ENCODE measurements around the gene CCDC136.

CCDC136 gene

DNA sequence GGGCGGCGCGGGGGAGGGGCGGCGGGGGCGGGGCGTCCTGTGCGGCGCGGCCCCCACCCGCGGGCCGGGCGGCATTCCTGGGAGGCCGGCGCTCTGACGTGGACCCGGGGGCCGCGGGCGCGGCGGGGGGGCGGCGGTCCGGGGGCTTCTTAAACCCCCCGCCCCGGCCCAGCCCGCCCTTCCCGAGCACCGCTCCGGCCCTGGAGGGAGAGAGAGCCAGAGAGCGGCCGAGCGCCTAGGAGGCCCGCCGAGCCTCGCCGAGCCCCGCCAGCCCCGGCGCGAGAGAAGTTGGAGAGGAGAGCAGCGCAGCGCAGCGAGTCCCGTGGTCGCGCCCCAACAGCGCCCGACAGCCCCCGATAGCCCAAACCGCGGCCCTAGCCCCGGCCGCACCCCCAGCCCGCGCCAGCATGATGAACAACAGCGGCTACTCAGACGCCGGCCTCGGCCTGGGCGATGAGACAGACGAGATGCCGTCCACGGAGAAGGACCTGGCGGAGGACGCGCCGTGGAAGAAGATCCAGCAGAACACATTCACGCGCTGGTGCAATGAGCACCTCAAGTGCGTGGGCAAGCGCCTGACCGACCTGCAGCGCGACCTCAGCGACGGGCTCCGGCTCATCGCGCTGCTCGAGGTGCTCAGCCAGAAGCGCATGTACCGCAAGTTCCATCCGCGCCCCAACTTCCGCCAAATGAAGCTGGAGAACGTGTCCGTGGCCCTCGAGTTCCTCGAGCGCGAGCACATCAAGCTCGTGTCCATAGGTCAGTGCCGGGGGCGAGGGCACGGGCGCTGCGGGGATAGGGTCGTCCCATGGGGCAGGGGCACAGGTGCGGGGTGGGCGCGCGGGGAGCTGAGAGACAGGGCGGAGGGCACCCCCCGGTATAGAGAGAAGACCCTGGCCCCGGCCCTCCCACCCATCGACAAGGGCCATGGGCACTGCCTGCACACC lies 38.7 kb downstream of the CCDC136 start, which contains the start of gene FLNC:
TSS of gene FLNC (plus strand) at position 176 of the 947 bp plus-strand sequence. CDS start at position 408, 232 bp downstream.
- in situ Hi-C loops (cut with MboI; ENCODE audit: low sequenced_read_pairs) = no loop called here

- in situ Hi-C loops (cut with MboI; ENCODE audit: low sequenced_read_pairs) = no loop called here
Observed at GRCh38 chr7:128831178-128831993, 39.6 kb downstream of the CCDC136 start.

DNA sequence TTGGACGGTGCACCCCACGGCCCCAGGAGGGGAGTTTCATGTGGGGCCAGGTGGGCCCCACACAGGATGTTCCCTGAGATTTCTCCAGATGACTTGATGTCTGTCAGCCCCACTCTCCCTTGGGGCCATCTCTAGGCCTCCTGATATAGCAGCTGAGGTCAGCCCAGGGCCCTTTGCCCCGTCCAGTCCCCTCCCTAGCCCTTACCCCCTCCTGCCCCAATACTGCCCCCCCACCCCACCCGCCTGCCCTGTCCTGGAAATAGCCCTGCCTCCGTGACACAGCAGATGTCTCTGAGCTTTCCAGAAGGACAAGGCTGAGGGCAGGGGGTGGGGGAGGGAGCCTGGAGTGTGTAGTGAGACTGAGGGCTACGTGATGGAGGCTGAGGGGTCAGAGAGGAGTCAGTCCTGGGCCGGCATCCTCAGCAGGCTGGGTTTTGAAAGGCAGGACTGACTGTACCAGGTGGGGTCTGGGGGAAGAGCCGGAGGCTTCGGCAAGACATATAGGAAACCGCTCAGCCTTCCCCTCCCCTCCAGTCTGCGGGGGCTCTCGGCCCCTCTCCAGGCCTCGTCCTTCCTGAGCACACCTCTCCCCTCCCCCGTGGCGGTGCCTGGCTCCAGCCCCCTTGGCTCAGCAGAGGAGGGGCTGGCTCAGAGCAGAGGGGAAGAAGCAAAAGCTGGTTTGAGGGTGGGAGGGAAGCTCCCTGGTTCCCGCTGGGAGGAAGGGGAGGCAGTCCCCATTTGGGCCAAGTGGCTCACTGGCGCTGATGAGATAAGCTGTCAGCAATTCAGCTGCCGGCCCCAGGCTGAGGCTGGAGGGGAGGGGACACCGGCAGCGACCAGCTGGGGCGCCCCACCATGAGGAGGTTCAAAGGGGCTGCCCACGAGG lies 40.5 kb downstream of the CCDC136 start:
- in situ Hi-C loops (cut with MboI; ENCODE audit: low sequenced_read_pairs) = no loop called here

- in situ Hi-C loops (cut with MboI; ENCODE audit: low sequenced_read_pairs) = no loop called here
Observed at GRCh38 chr7:128832880-128833147, 41.0 kb downstream of the CCDC136 start.

GRCh38 chr7:128833148-128833945 lies 41.6 kb downstream of the CCDC136 start:
- in situ Hi-C loops (cut with MboI; ENCODE audit: low sequenced_read_pairs) = no loop called here

DNA sequence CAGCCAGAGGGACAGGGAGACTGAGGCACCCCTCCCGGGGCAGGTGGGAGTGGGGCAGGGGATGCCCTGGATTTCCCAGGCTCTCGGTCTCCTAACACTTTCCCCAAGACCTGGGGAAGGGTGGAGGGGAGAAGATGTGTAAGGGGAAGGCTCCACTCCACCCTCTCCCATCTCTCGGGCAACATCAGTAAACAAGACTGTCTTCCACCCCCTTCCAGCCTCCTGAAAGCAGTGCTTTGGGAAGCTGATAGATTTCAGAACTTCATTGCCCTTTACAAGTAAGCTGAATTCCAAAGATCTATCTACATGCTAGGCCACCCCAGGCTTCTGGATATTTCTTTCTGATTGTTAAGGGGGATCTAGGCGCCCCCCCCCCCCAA lies 42.2 kb downstream of the CCDC136 start:
- in situ Hi-C loops (cut with MboI; ENCODE audit: low sequenced_read_pairs) = no loop called here

DNA sequence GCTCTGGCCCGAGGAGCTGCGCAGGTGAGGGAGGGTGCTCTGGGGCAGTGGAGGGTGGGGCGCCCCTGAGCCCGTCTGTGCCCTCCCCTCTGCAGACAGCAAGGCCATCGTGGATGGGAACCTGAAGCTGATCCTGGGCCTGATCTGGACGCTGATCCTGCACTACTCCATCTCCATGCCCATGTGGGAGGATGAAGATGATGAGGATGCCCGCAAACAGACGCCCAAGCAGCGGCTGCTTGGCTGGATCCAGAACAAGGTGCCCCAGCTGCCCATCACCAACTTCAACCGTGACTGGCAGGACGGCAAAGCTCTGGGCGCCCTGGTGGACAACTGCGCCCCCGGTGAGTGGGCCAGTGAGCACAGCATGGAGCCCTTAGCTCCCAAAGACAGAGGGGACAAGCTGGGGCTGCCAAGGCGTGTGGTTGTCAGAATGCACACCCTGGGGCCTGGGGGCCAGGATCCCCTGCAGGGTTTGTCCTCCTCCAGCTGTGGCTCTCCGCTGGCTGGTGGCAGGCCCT lies 43.5 kb downstream of the CCDC136 start:
- in situ Hi-C loops (cut with MboI; ENCODE audit: low sequenced_read_pairs) = no loop called here

GRCh38 chr7:128835790-128836641 lies 44.2 kb downstream of the CCDC136 start:
- in situ Hi-C loops (cut with MboI; ENCODE audit: low sequenced_read_pairs) = no loop called here

DNA sequence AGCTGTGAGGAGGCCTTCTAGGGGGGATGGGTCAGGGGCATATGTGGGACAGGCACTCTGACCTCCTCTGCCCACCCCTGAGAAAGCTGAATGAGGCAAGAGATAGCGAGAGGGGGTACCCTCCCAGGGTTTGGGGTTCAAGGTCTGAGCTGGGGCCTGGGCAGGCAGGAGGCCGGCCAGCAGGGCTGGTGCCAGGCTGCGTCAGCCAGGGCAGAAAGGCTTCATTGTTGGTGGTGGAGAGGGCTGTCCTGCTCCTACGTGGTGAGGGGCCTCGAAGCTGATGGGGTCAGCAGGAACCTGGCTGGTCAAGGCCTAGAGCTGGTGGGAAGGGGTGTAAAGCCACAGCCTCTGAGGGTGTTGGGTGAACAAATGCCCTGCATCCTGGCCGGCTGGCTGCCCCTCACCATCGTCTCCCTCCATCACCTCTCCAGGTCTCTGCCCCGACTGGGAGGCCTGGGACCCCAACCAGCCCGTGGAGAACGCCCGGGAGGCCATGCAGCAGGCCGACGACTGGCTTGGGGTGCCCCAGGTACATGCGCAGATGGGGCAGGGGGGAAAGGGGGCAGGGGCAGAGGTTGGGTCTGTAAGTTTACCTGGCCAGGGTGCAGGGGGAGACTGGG lies 45.1 kb downstream of the CCDC136 start:
- in situ Hi-C loops (cut with MboI; ENCODE audit: low sequenced_read_pairs) = no loop called here

DNA sequence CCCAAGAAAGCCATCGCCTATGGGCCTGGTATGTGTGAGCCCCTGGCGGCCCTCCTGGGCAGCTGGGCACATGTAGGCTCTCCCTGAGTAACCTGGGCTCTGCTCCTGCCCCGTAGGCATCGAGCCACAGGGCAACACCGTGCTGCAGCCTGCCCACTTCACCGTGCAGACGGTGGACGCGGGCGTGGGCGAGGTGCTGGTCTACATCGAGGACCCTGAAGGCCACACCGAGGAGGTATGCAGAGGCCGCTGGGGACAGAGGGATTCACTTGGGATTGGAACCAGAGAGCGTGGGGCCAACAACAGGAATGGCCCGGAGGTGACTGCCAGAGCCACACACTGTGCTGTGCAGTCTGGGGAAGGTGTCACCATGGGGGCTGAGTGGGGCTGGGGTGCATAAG lies 45.8 kb downstream of the CCDC136 start:
- in situ Hi-C loops (cut with MboI; ENCODE audit: low sequenced_read_pairs) = no loop called here

DNA sequence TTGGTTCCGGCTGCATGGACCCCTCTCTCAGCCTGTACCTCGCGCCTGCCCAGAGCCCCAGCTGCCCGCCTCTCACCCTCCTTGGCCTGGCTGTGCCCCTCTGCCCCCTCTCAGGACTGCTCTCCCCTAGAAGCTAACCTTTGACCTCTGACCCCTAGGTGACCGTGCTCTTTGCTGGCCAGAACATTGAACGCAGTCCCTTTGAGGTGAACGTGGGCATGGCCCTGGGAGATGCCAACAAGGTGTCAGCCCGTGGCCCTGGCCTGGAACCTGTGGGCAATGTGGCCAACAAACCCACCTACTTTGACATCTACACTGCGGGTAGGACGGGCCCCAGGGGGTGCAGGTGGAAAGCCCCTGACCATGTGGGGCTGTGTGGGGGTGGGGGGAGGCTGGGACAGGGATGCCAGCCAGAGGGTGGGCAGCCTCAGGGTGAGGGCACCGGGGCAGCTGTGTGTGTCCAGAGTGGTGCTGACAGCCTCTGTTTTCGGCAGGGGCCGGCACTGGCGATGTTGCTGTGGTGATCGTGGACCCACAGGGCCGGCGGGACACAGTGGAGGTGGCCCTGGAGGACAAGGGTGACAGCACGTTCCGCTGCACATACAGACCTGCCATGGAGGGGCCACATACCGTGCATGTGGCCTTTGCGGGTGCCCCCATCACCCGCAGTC lies 46.5 kb downstream of the CCDC136 start:
- in situ Hi-C loops (cut with MboI; ENCODE audit: low sequenced_read_pairs) = no loop called here

- in situ Hi-C loops (cut with MboI; ENCODE audit: low sequenced_read_pairs) = no loop called here
Observed at GRCh38 chr7:128838981-128839731, 47.4 kb downstream of the CCDC136 start.

DNA sequence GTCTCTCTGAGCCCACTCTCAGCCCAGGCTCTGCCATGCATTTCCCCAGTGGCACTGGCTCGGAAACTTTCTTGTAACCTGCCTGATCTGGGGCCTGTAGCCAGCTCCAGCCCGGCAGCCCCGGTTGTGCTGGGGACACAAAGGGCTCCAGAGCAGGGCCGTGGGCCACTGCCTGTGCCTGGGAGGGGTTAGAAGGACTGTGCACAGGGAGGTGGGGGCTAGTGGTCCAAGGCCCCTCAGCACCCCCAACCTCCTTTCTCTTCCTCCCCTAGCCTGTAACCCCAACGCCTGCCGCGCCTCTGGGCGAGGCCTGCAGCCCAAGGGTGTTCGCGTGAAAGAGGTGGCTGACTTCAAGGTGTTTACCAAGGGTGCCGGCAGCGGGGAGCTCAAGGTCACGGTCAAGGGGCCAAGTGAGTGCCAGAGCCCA lies 48.0 kb downstream of the CCDC136 start:
- in situ Hi-C loops (cut with MboI; ENCODE audit: low sequenced_read_pairs) = no loop called here

- in situ Hi-C loops (cut with MboI; ENCODE audit: low sequenced_read_pairs) = no loop called here
Observed at GRCh38 chr7:128840326-128841170, 48.8 kb downstream of the CCDC136 start.

GRCh38 chr7:128841171-128841690 lies 49.5 kb downstream of the CCDC136 start:
- in situ Hi-C loops (cut with MboI; ENCODE audit: low sequenced_read_pairs) = no loop called here

Data from HL-60/S4 treated with retinoic acid at 250 ng/mL for 4 days and 3 days (cell line).